NCI-H1092 (cell line): Measurements from ENCODE around the gene MSL1.

Experiments used
- DNase-seq: peaks from one replicate; lab custom pipeline; 2025; lab: John Stamatoyannopoulos, UW

Gene MSL1

GRCh38 chr17:40091691-40092397 lies 29.9 kb upstream of the MSL1 start:
- no peak for DNase-seq

- no peak for DNase-seq
Observed at GRCh38 chr17:40092581-40092980, 29.2 kb upstream of the MSL1 start.

DNA sequence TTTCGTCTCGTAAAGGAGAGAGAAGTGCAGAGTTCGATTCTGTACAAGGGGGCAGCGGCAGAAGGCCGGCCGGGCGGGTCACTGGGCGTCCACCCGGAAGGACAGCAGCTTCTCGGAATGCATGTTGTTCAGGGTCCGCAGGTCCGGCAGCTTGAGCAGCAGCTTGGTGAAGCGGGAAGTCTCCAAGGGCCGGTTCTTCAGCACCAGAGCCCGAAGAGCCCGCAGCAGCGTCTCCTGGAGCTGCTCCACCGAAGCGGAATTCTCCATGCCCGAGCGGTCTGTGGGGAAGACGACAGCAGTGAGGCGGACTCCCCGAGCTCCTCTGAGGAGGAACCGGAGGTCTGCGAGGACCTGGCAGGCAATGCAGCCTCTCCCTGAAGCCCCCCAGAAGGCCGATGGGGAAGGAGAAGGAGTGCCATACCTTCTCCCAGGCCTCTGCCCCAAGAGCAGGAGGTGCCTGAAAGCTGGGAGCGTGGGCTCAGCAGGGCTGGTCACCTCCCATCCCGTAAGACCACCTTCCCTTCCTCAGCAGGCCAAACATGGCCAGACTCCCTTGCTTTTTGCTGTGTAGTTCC lies 28.7 kb upstream of the MSL1 start:
- no peak for DNase-seq

DNA sequence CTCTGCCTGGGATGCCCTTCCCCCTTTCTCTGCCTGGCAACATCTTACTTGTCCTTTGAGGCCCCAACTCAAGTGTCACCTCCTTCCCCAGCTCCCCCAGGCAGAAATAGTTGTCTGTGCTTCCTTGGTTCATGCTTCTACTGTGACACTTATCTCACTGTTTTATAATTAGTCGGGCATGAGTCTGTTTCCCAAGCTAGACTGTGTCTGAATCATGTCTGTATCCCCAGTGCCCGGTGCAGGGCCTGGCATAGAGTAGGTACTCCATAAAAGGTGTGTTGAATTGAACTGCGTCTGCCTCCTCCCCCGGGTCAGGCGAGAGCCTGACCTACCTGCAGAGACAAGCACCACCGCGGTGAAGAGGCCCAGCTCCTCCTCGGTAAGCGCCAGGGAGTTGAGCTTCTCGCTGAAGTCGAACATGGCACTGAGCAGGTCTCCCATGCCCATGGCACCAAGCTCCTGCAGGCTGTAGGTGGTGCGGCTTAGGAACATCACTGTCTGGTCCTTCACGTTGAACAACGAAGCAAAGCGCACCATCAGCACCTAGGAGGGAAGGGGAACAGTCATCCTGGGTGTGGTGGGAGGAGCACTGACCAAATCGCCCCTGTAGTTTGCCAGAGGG lies 28.1 kb upstream of the MSL1 start:
- no peak for DNase-seq

DNA sequence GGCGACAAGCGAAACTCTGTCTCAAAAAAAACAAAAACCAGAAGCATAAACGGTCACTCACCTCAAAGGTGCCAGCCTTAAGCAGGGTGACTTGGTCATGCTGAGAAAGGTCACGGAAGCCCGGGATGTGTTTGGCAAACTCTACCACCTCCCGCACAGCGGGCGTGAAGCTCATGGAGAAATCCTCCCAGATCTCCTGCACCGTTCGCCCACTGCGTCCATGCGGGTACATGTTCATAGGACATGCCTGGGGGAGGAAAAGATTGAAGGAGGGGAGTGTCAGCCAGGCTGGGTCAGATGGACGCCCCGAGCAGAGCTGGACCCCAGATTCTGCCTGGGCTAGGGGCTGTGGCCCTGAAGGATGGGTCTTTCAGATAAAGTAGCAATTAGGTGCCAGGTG lies 26.9 kb upstream of the MSL1 start:
- no peak for DNase-seq

DNA sequence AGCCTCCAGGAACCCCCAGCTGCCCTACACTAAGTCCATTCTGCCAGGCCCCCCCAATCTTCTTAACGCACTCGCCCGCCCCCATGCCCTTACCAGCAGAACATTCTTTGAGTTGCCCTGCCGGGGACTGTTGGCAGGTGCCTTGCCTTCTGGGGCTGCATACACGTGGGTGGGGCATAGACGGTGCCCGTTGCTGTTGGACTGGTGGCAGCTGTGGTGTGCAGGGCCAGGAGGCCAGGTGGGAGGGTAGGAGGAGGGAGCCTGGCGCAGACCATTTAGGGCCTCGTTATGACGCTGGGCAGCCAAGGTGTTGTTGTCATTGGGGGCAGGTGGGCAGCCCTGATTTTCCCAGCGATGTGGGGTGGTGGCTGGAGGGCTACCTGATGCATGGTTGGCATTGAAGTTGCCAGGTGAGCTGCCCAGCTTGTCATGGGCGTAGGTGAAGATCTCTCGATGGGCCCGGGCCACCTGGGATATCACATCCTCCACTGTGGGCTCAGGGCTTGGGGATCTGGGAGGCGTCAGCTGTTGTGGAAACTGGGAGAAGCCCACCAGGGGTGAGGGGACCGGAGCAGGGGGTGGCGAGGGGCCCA lies 26.3 kb upstream of the MSL1 start:
- DNase-seq: no peak

DNA sequence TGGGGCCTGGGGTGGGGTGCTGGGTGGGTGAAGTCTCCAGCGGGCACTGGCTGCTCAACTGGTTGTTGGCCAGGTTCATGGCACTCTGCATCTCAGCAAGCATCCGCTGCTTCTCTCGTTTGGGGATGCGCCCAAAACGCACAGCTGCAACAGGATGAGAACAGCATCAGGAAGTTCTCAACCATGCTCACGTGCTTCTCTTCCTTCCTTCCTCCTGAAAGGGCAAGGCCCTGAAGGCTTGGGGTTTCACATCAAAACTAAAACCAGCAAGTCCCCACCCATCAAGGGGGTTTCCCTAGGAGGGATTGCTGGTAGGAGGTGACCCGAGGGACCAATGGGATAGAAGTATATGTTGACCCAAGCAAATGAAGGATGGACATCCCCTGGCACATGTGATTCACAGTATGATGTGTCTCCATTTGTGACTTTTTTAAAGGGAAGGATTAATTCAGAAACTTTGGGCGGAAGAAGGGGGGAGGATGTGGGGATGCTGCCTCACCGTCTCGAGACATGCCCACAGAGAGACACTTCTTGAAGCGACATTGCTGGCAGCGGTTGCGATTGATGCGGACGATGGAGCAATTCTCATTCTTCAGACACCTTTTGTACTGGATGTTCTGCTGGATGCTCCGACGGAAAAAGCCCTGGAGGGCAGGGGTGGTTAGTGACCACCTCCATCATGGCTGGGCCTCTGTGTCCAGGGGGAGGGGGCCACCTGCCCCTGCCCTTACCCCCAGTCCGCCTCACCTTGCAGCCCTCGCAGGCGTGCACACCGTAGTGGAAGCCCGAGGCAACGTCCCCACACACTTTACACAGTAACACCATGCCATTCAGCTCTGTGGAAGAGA lies 25.6 kb upstream of the MSL1 start:
- DNase-seq: no peak

GRCh38 chr17:40097087-40097486 lies 24.7 kb upstream of the MSL1 start:
- no peak for DNase-seq

DNA sequence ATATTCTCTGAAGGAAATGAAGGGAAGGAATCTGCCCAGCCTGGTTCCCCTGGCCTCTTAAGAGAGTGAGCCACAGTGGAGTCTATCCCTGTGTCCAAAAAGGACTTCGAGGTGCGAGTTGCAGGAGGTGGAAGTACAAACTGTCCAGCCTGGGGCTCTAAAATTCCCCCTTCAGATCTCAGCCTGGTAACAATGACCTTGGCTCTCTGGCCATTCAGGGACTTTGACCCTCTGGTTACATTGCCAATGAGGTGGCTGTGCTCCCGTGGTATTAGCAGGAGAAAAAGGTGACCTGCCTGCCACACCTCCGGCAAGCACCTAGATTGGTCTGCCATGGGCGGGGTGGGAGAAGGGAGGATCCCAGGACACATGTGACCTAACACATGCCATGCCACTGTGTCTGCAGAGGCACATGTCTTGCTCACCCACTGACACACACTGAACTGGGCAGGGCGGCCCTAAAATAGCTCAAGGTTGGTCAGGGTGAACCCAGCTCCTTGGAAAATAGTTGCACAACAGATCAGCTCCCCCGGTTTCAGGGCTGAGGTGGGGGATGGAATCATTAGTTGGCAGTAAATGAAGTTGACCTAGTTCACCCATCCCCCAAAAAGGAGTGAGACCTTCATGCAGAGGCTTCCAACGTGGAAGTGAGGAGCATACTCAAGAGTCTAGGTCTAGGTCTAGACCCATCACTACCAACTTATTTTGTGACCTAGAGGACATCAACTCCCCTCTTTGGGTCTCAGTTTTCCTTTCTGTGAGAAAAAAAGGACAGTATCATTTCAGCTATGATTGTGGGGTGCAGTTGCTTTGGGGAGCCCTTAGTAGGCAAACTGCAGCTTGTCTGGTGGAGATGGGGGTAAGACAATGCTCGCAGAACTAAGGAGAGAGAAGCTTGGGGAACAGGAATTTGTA lies 23.6 kb upstream of the MSL1 start:
- no peak for DNase-seq

DNA sequence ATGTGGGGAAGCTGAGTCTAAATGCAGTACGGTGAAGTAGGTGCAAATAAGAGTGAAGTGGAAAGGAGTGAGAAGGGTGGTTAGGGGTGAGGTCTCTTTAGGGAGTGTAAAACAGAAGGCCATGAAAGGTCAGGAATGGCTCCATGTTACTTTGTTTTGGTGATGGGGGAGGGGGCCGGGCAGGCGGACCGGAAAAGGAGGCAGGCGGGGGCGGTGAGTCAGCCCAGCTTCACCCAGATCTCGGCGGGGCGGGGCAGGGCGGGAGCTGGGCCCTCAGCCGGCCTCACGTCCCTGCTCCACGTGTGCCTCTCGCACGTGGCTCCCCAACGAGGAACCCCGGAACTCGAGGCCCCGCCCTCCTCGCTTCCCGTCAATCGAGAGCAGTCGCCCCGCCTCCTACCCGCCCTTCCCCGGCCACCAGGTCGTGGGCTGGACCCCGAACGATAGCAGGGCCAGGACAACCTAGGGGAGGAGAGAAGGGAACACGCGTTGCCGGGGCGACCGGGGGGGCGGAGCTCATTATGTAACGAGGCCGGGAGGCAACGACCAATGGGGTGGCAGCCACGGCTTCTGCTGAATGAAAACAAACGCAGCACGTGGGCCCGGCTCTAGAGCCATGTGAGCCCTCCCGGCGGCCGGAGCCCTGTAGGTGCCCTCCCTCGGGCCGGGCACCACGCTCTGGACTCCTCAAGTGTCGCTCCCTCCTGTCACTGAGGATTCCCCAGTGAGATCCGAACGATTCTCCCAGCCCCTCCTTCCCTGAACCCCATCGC lies 22.7 kb upstream of the MSL1 start:
- DNase-seq: peak; percentile 94

- DNase-seq: no peak
Observed at GRCh38 chr17:40099619-40100418, 22.0 kb upstream of the MSL1 start.

DNA sequence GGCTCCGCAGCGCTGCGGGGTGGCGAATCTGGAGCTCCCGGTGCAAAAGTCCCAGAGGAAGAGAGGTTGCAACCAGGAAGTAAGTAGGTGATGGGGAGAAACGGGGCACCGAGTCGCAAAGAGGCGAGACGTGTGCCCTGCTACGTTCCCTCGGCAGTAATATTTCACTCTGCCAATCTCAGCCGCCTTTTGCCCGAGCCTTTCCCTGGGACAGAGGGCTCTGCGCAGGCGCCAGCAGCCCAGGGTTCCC lies 21.4 kb upstream of the MSL1 start, which contains the start of gene NR1D1:
Gene NR1D1, minus strand, starts transcription at position 171 of the 250 bp plus-strand sequence. CDS start 495 bp downstream, outside the sequence.
- DNase-seq: no peak

- peak; percentile 93 for DNase-seq
Observed at GRCh38 chr17:40100669-40101366, 21.0 kb upstream of the MSL1 start.

GRCh38 chr17:40101367-40102210 lies 20.2 kb upstream of the MSL1 start:
- DNase-seq: no peak

DNA sequence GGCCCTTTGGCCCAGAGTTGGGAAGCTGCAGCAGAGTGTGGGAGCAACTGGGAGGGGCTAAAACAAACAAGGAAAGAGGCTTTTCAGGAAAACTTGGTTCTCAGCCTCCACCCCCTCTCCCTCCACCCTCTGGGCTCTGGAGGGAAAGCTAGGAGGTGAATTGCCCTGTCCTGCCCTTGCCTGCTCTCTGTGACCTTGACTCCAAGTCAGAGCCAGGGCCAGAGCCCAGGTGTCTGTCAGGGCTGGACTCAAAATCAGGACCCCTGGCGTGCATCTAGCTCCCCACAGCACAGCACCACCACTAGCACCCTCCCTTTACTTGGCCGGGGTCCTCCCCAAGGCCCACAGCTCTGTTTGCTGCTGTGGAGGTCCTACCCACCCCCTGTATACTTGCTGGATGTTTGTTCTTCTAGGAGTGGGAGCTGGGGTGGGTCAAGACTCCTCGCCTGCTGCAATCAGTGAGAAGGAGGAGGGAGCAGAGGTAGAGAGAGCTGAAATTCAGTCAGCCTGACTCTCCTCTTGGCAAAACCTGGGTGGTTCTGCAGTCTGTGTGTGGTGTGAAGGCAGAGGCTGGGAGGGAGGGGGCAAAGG lies 18.6 kb upstream of the MSL1 start:
- DNase-seq: no peak

- no peak for DNase-seq
Observed at GRCh38 chr17:40103688-40104087, 18.1 kb upstream of the MSL1 start.

- DNase-seq: no peak
Observed at GRCh38 chr17:40104594-40105486, 16.9 kb upstream of the MSL1 start.
